Measurements from ENCODE around the gene FTL.

FTL gene

GRCh38 chr19:48940902-48941301, 24.2 kb upstream of the FTL start:
- no peak for TF ChIP-seq CTCF (IDR thresholded peaks at IDR 0.05; ENCODE audit: low read depth, low read length)
- no peak for TF ChIP-seq MYC (IDR thresholded peaks at IDR 0.05; ENCODE audit: low read depth, low read length)
- no peak for TF ChIP-seq MAX (IDR thresholded peaks at IDR 0.05; ENCODE audit: low read depth, low read length)
- no peak for TF ChIP-seq POLR2A (IDR thresholded peaks at IDR 0.05; ENCODE audit: extremely low read depth, insufficient read length)
- H3K4me3 ChIP-seq (ENCODE audit: low read depth, low read length): no peak overlapping the region
- DNase-seq (ENCODE audit: low read depth): no peak

- no peak for TF ChIP-seq MYC (IDR thresholded peaks at IDR 0.05; ENCODE audit: low read depth, low read length)
- no peak for TF ChIP-seq POLR2A (IDR thresholded peaks at IDR 0.05; ENCODE audit: extremely low read depth, insufficient read length)
- TF ChIP-seq MAX (IDR thresholded peaks at IDR 0.05; ENCODE audit: low read depth, low read length): no peak
- TF ChIP-seq CTCF (IDR thresholded peaks at IDR 0.05; ENCODE audit: low read depth, low read length): no peak
- DNase-seq (ENCODE audit: low read depth): no peak
- no peak overlapping the region for H3K4me3 ChIP-seq (ENCODE audit: low read depth, low read length)
These were observed 22.0 kb upstream of the FTL start for GRCh38 chr19:48943081-48943480.

- no peak for DNase-seq (ENCODE audit: low read depth)
- H3K4me3 ChIP-seq (ENCODE audit: low read depth, low read length): no peak overlapping the region
- TF ChIP-seq MAX (IDR thresholded peaks at IDR 0.05; ENCODE audit: low read depth, low read length) (no peak), POLR2A (IDR thresholded peaks at IDR 0.05; ENCODE audit: extremely low read depth, insufficient read length) (no peak), CTCF (IDR thresholded peaks at IDR 0.05; ENCODE audit: low read depth, low read length) (no peak), MYC (IDR thresholded peaks at IDR 0.05; ENCODE audit: low read depth, low read length) (no peak)
These were observed 19.7 kb upstream of the FTL start for GRCh38 chr19:48945415-48945814.

GRCh38 chr19:48945817-48946216, 19.3 kb upstream of the FTL start:
- no peak overlapping the region for H3K4me3 ChIP-seq (ENCODE audit: low read depth, low read length)
- no peak for DNase-seq (ENCODE audit: low read depth)
- TF ChIP-seq POLR2A (IDR thresholded peaks at IDR 0.05; ENCODE audit: extremely low read depth, insufficient read length): no peak
- no peak for TF ChIP-seq MYC (IDR thresholded peaks at IDR 0.05; ENCODE audit: low read depth, low read length)
- TF ChIP-seq CTCF (IDR thresholded peaks at IDR 0.05; ENCODE audit: low read depth, low read length): no peak
- TF ChIP-seq MAX (IDR thresholded peaks at IDR 0.05; ENCODE audit: low read depth, low read length): no peak

GRCh38 chr19:48946463-48947257, 18.4 kb upstream of the FTL start:
- DNase-seq (ENCODE audit: low read depth): no peak
- H3K4me3 ChIP-seq (ENCODE audit: low read depth, low read length): no peak overlapping the region
- no peak for TF ChIP-seq MAX (IDR thresholded peaks at IDR 0.05; ENCODE audit: low read depth, low read length)
- TF ChIP-seq POLR2A (IDR thresholded peaks at IDR 0.05; ENCODE audit: extremely low read depth, insufficient read length): no peak
- TF ChIP-seq CTCF (IDR thresholded peaks at IDR 0.05; ENCODE audit: low read depth, low read length): no peak
- no peak for TF ChIP-seq MYC (IDR thresholded peaks at IDR 0.05; ENCODE audit: low read depth, low read length)

Measured in NB4 (cell line).